OCI-LY3 (cell line): ENCODE results near the gene FOLR1.

ENCODE experiments used
- H2AFZ ChIP-seq: fragments of 200-600, 300-600 bp; shearing (Covaris generic); 2 replicates; pipeline ENCODE4 v1.6.0; 2014; ENCODE audit warnings: antibody characterized with exemption, low read depth, low read length
- H3K27ac ChIP-seq: fragments of 200-600, 300-600 bp; sonication (generic); 2 replicates; pipeline ENCODE4 v1.5.1; 2014; ENCODE audit warnings: mild to moderate bottlenecking, low read length, moderate library complexity, mixed read lengths
- H3K27me3 ChIP-seq: fragments of 200-600, 300-600 bp; sonication (generic); 2 replicates; pipeline ENCODE4 v1.6.1; 2014; ENCODE audit warnings: low read depth, low read length, mixed read lengths
- H3K36me3 ChIP-seq: fragments of 200-600, 300-600 bp; sonication (generic); replicated peaks from 2 replicates; pipeline ENCODE3; 2014; ENCODE audit warnings: low read depth, low read length, mixed read lengths
- H3K4me1 ChIP-seq: fragments of 300-600, 200-600 bp; sonication (generic); 2 replicates; pipeline ENCODE4 v1.6.1; 2014; ENCODE audit warnings: low read length, mixed read lengths
- H3K4me2 ChIP-seq: fragments of 200-600, 300-600 bp; sonication (generic); 2 replicates; pipeline ENCODE4 v1.6.1; 2014; ENCODE audit warnings: low read length, mixed read lengths
- H3K4me3 ChIP-seq: fragments of 300-600, 200-600 bp; sonication (generic); 2 replicates; pipeline ENCODE4 v1.5.1; 2014; ENCODE audit warnings: antibody characterized with exemption, mild to moderate bottlenecking, low read length, moderate library complexity
- H3K79me2 ChIP-seq: fragments of 300-600, 200-600 bp; shearing (Covaris generic); 2 replicates; pipeline ENCODE4 v1.6.1; 2014; ENCODE audit warnings: mild to moderate bottlenecking, low read length, mixed read lengths
- H3K9ac ChIP-seq: fragments of 300-600, 200-600 bp; shearing (Covaris generic); 2 replicates; pipeline ENCODE4 v1.6.0; 2014; ENCODE audit warnings: mild to moderate bottlenecking, low read length, moderate library complexity
- H3K9me3 ChIP-seq: fragments of 200-600, 300-600 bp; shearing (Covaris generic); 2 replicates; pipeline ENCODE4 v1.6.1; 2014; ENCODE audit warnings: low read length, mixed read lengths; ENCODE audit not compliant: insufficient read depth
- H4K20me1 ChIP-seq: fragments of 200-600, 300-600 bp; sonication (generic); 2 replicates; pipeline ENCODE4 v1.6.1; 2016; ENCODE audit warnings: low read length, mixed read lengths; ENCODE audit not compliant: insufficient read depth
- CTCF ChIP-seq: fragments of 200-600, 300-600 bp; sonication (generic); IDR thresholded peaks from 2 replicates; pipeline ENCODE4 v1.5.1; 2014; ENCODE audit warnings: antibody characterized with exemption, low read length, low read depth
- EZH2phosphoT487 ChIP-seq: fragments of 200-600 bp; shearing (Covaris generic); IDR thresholded peaks from 2 replicates; pipeline ENCODE4 v1.6.1; 2018; ENCODE audit warnings: antibody characterized with exemption, mixed run types, low read depth

Gene FOLR1

GRCh38 chr11:72220696-72221363 is 28.9 kb downstream of the FOLR1 start:
- H3K4me2 ChIP-seq = peak overlapping the region; percentile 39
- peaks cover 20% of the 10 kb centered on the region for H3K79me2 ChIP-seq
- H3K9me3 ChIP-seq = no peaks in the 10 kb centered on the region
- TF ChIP-seq CTCF (no peak), EZH2phosphoT487 (no peak)
- H3K27me3 ChIP-seq = no peaks in the 10 kb centered on the region
- H3K9ac ChIP-seq = no peak overlapping the region; the same call in 1 of the 2 replicates
- H2AFZ ChIP-seq = peak overlapping the region; percentile 79; the same call in 1 of the 2 replicates
- no peaks in the 10 kb centered on the region for H3K36me3 ChIP-seq
- no peak overlapping the region for H3K4me3 ChIP-seq
- H4K20me1 ChIP-seq = peaks cover 7% of the 10 kb centered on the region; the same call in 1 of the 2 replicates
- H3K27ac ChIP-seq = no peak overlapping the region
- peaks cover 44% of the 10 kb centered on the region for H3K4me1 ChIP-seq

- Histone ChIP-seq H3K27me3 (no peaks in the 10 kb centered on the region), H2AFZ (peak overlapping the region; percentile 79; the same call in 1 of the 2 replicates), H3K4me1 (peaks cover 42% of the 10 kb centered on the region), H3K4me3 (0 out of 2 replicates have a peak overlapping the region, but pooled peaks have one; percentile 7), H4K20me1 (peaks cover 11% of the 10 kb centered on the region; the same call in 1 of the 2 replicates), H3K9me3 (no peaks in the 10 kb centered on the region), H3K27ac (no peak overlapping the region; the same call in 1 of the 2 replicates), H3K36me3 (no peaks in the 10 kb centered on the region), H3K79me2 (peaks cover 27% of the 10 kb centered on the region), H3K4me2 (peak overlapping the region; percentile 39), H3K9ac (no peak overlapping the region; the same call in 1 of the 2 replicates)
- TF ChIP-seq CTCF = no peak
- no peak for TF ChIP-seq EZH2phosphoT487
These were observed 29.6 kb downstream of the FOLR1 start for GRCh38 chr11:72221386-72222075.

- Histone ChIP-seq H3K36me3 (peaks cover 2% of the 10 kb centered on the region), H3K27me3 (no peaks in the 10 kb centered on the region), H3K9me3 (no peaks in the 10 kb centered on the region), H2AFZ (no peak overlapping the region), H4K20me1 (peaks cover 19% of the 10 kb centered on the region), H3K4me2 (peak overlapping the region; percentile 97), H3K9ac (peak overlapping the region; percentile 83), H3K4me3 (peak overlapping the region; percentile 95), H3K79me2 (peaks cover 33% of the 10 kb centered on the region), H3K27ac (peak overlapping the region; percentile 86), H3K4me1 (peaks cover 37% of the 10 kb centered on the region)
- TF ChIP-seq CTCF (no peak), EZH2phosphoT487 (no peak)
These were observed 30.4 kb downstream of the FOLR1 start for GRCh38 chr11:72222106-72222891.
